ENCODE results near the gene ZNF564. TPM values are rescaled to one million over a fixed set of nuclear protein-coding genes. Genes with fewer than 3 reads are reported as not detected.
"Not testable (repeated sequence)": the region's sequence is repeated elsewhere in the genome, so short reads cannot be mapped to it uniquely, and the experiment has no call there.

ZNF564 gene
- total RNA-seq, 4 donors from 2014 or later: 16.4 to 25.6 (median 19.6) TPM

DNA sequence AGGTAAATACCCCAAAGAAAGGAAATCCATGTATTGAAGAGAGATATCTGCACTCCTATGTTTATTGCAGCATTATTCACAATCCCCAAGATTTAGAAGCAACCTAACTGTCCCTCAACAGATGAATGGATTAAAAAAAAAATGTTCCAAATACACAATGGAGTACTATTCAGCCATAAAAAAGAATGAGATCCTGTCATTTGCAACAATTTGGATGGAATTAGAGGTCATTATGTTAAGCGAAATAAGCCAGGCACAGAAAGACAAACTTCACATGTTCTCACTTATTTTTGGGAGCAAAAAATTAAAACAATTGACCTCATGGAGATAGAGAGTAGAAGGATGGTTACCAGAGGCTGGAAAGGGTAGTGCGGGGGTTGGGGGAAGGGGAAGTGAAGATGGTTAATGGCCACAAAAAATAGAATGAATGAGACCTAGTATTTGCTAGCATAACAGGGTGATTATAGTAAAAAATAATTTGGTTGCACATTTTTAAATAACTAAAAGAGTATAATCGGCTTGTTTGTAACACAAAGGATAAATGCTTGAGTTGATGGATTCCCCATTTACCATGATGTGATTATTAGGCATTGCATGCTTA lies 56.9 kb downstream of the ZNF564 start:
- H3K36me3 ChIP-seq: no peaks in the 10 kb centered on the region
- intact Hi-C loops (cut with DNase I; ENCODE audit: low total_unique reads) (no loop called here), in situ Hi-C loops (cut with MboI; ENCODE audit: low pct_ligation_motif_present in 1 of 4, low pct_unique_long_range_greater_than_20kb in 1 of 4, low sequenced_read_pairs in 3 of 4) (no loop called here)
- H3K27ac ChIP-seq: peak overlapping the region; percentile 82 to 93 (median 82)
- peak overlapping the region in 2 of 4 donors; percentile 53 to 76 for H3K4me3 ChIP-seq
- no peaks in the 10 kb centered on the region for H3K9me3 ChIP-seq
- no peaks in the 10 kb centered on the region for H3K27me3 ChIP-seq
- DNase-seq: no peak
- peaks cover 4 to 11% (median 7%) of the 10 kb centered on the region in 4 donors for H3K4me1 ChIP-seq
- TF ChIP-seq POLR2A (IDR thresholded peaks at IDR 0.05) (no peak), POLR2AphosphoS5 (IDR thresholded peaks at IDR 0.05) (no peak), EP300 (IDR thresholded peaks at IDR 0.05; ENCODE audit: low read depth) (no peak)
- TF ChIP-seq, protein P1, sequence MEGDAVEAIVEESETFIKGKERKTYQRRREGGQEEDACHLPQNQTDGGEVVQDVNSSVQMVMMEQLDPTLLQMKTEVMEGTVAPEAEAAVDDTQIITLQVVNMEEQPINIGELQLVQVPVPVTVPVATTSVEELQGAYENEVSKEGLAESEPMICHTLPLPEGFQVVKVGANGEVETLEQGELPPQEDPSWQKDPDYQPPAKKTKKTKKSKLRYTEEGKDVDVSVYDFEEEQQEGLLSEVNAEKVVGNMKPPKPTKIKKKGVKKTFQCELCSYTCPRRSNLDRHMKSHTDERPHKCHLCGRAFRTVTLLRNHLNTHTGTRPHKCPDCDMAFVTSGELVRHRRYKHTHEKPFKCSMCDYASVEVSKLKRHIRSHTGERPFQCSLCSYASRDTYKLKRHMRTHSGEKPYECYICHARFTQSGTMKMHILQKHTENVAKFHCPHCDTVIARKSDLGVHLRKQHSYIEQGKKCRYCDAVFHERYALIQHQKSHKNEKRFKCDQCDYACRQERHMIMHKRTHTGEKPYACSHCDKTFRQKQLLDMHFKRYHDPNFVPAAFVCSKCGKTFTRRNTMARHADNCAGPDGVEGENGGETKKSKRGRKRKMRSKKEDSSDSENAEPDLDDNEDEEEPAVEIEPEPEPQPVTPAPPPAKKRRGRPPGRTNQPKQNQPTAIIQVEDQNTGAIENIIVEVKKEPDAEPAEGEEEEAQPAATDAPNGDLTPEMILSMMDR (IDR thresholded peaks at IDR 0.05): no peak
- WGBS, 2 donors (ENCODE audit: low coverage in 1 of 2): 97 to 98% methylated on average over 3 of the region's 3 CpGs

DNA sequence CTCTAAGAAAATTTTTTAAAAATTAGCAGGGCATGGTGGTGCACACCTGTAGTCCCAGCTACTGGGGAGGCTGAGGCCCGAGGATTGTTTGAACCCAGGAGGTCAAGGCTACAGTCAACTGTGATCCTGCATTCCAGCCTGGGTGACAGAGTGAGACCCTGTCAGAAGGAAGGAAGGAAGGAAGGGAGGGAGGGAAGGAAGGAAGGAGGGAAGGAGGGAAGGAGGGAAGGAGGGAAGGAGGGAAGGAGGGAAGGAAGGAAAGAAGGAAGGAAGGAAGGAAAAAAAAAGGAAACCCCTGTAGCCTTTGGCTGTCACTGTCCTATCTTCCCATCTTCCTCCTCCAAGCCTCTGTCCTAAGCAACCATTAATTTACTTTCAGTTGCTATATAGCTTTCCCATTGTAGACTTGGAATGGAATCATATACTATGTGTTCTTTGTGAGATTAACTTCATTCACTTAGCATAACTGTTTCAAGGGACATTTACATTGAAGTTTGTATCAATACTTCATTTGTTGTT lies 65.0 kb downstream of the ZNF564 start:
- H3K27ac ChIP-seq; H3K36me3 ChIP-seq; in situ Hi-C loops (cut with MboI; ENCODE audit: low pct_ligation_motif_present in 1 of 4, low pct_unique_long_range_greater_than_20kb in 1 of 4, low sequenced_read_pairs in 3 of 4); H3K9me3 ChIP-seq; intact Hi-C loops (cut with DNase I; ENCODE audit: low total_unique reads); H3K27me3 ChIP-seq; H3K4me3 ChIP-seq; DNase-seq: not testable (repeated sequence)
- peaks cover 0 to 23% (median 8%) of the 10 kb centered on the region in 4 donors for H3K4me1 ChIP-seq
- WGBS, 2 donors (ENCODE audit: low coverage in 1 of 2): 100% methylated on average over 1 of the region's 1 CpG; no CpG with 5 or more reads in 1 of the 2 donors

DNA sequence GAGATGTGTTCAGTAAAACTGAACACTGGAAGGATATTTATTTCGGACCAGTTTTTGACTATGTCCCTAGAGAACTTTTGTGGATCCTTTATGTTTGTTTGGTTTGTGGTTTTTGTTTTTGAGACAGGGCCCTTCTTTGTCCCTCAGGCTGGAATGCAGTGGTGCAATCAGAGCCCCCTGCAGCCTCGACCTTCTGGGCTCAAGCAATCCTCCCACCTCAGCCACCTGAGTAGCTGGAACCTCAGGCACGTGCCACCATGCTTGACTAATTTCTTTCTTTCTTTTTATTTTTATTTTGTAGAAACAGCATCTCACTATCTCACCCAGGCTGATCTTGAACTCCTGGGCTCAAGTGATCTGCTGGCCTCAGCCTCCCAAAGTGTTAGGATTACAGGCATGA lies 65.7 kb downstream of the ZNF564 start:
- H3K36me3 ChIP-seq: no peaks in the 10 kb centered on the region
- intact Hi-C loops (cut with DNase I; ENCODE audit: low total_unique reads): no loop called here
- H3K4me3 ChIP-seq: no peak overlapping the region
- H3K9me3 ChIP-seq: no peaks in the 10 kb centered on the region
- peak overlapping the region in 2 of 4 donors; percentile 76 to 77 for H3K27ac ChIP-seq
- peaks cover 0 to 23% (median 8%) of the 10 kb centered on the region in 4 donors for H3K4me1 ChIP-seq
- 84% methylated on average over 3 of the region's 3 CpGs; no CpG with 5 or more reads in 1 of the 2 donors for WGBS, 2 donors (ENCODE audit: low coverage in 1 of 2)
- no peaks in the 10 kb centered on the region for H3K27me3 ChIP-seq
- in situ Hi-C loops (cut with MboI; ENCODE audit: low pct_ligation_motif_present in 1 of 4, low pct_unique_long_range_greater_than_20kb in 1 of 4, low sequenced_read_pairs in 3 of 4): no loop called here
- DNase-seq: no peak
- TF ChIP-seq POLR2AphosphoS5 (IDR thresholded peaks at IDR 0.05) (no peak), POLR2A (IDR thresholded peaks at IDR 0.05) (no peak), EP300 (IDR thresholded peaks at IDR 0.05; ENCODE audit: low read depth) (no peak)
- TF ChIP-seq, protein P1 (IDR thresholded peaks at IDR 0.05): no peak

DNA sequence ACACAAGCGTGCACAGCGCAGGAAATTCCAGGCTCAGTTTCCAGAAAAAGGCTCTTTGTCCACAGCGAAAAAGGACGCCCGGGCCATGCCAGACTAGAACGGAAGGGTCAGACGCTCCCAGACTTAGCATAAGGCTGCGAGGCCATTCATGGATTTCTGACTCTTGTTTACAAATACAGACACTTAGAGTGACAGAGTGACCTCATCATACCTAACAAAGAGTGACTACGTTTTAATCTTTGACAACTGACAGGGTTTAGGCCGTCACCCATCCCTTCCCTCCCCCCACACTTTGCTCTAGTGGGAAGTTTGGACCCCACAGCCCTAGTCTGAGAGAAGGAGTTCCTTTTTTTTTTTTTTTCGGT lies 66.2 kb downstream of the ZNF564 start:
- no peak for TF ChIP-seq POLR2A (IDR thresholded peaks at IDR 0.05)
- no peak for TF ChIP-seq EP300 (IDR thresholded peaks at IDR 0.05; ENCODE audit: low read depth)
- TF ChIP-seq, protein P1 (IDR thresholded peaks at IDR 0.05): no peak
- TF ChIP-seq POLR2AphosphoS5 (IDR thresholded peaks at IDR 0.05): no peak
- Histone ChIP-seq H3K36me3 (no peaks in the 10 kb centered on the region), H3K27me3 (no peaks in the 10 kb centered on the region), H3K27ac (peak overlapping the region; percentile 76 to 80 (median 77)), H3K4me1 (peaks cover 0 to 23% (median 8%) of the 10 kb centered on the region in 4 donors), H3K9me3 (no peaks in the 10 kb centered on the region), H3K4me3 (peak overlapping the region; percentile 61 to 95 (median 84))
- WGBS, 2 donors (ENCODE audit: low coverage in 1 of 2): 7% methylated on average over 11 of the region's 11 CpGs; no CpG with 5 or more reads in 1 of the 2 donors
- in situ Hi-C loops (cut with MboI; ENCODE audit: low pct_ligation_motif_present in 1 of 4, low pct_unique_long_range_greater_than_20kb in 1 of 4, low sequenced_read_pairs in 3 of 4): no loop called here
- DNase-seq: no peak
- intact Hi-C loops (cut with DNase I; ENCODE audit: low total_unique reads): no loop called here
